OCI-LY7 (cell line): Measurements from ENCODE around the gene MED15.

ENCODE experiments used
- CTCF ChIP-seq: fragments of 200-600 bp; sonication (generic); conservative IDR thresholded peaks from 2 replicates; pipeline ENCODE4 v1.5.1; 2014; ENCODE audit warnings: mild to moderate bottlenecking, antibody characterized with exemption, low read length, moderate library complexity, mixed read lengths
- EZH2phosphoT487 ChIP-seq: fragments of 200-600 bp; sonication (generic); IDR thresholded peaks from 2 replicates; pipeline ENCODE4 v1.6.1; 2018; ENCODE audit warnings: low read depth, borderline replicate concordance, mild to moderate bottlenecking, mixed run types, antibody characterized with exemption, low read length, moderate library complexity, mixed read lengths

DNA sequence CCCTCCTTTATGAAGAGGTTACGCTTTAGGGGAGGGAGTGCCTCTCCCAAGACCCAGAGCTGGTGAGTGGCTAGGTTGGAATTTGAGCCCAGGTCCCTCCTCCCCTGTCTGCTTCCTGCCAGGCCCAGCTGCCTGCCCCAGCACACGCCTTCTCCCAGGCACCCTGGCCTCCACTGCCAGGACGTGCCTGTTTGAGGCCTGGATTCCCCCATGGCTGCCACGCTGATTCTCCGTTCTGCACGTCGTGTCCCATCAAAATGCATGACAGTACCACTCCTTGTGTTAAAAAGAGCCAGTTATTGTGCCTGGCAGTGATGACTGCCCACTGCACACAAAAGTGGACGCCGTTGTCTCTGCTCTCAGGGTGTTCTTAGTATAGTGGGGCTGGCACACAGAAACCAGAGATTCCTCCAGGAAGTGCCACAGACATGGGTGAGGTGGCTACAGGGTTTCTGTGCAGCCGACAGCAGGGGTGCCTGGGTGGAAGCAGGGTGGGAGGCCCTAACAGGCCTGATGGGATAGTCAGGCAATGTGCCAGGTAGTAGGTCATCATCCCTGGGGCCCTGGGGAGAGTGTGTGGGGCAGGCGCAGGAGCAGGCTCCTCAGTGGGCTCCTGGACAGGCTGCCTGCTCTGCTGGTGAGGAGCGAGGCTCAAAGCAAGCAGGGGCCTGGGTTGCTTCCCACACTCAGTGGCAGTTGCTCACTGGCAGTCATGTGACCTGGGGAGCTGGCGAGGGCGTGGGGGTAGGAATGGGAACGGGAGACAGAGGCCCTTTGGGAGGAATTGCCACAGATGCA, 24.2 kb downstream of the MED15 start:
- TF ChIP-seq CTCF (no peak), EZH2phosphoT487 (no peak)
